CD4-positive, alpha-beta T cell (primary cell): Measurements from ENCODE around the gene NR2F1-AS1. TPM values are rescaled to one million over a fixed set of nuclear protein-coding genes. Genes with fewer than 3 reads are reported as not detected.

Experiments
- ATAC-seq: fragments of 200-7000 bp; cut with Tn5 transposase; one replicate; pipeline ENCODE4 v1.10.0; 2022; ENCODE audit warnings: mild to moderate bottlenecking; ENCODE audit not compliant: poor library complexity
- CTCF ChIA-PET: fragments of 350-600 bp; sonication (Branson Sonifier 250); formaldehyde crosslinking; loops from one replicate; lab custom pipeline; 2021; ENCODE audit warnings: antibody characterized with exemption, inconsistent platforms; lab: Charles Lee
- POLR2A ChIA-PET: fragments of 350-600 bp; sonication (Branson Sonifier 250); formaldehyde crosslinking; loops from one replicate; lab custom pipeline; 2021; ENCODE audit warnings: antibody characterized with exemption, inconsistent platforms; lab: Charles Lee
- DNase-seq, 14 experiments: peaks; one replicate each; pipeline ENCODE4 v3.0.0-alpha.2; 2013 to 2020; ENCODE audit warnings: mixed read lengths in 2 of 14
- H3K27ac ChIP-seq, 2 donors: one replicate each; pipeline versions ENCODE4 v1.5.1 to v1.7.0; 2013; ENCODE audit warnings: low read length in 2 of 2, low read depth in 1 of 2, mild to moderate bottlenecking in 1 of 2
- H3K27me3 ChIP-seq, 2 experiments: 1 replicate in 1 of 2; 2 replicates in 1 of 2; pipeline versions ENCODE4 v1.6.1 to v1.7.0; 2013; ENCODE audit warnings: low read length in 2 of 2, control low read depth in 1 of 2, mild to moderate bottlenecking in 1 of 2, moderate library complexity in 1 of 2; ENCODE audit not compliant: insufficient read depth in 2 of 2, control insufficient read depth in 1 of 2
- H3K36me3 ChIP-seq: one replicate; pipeline ENCODE4 v1.6.1; 2013; ENCODE audit warnings: low read length, control low read depth; ENCODE audit not compliant: insufficient read depth
- H3K4me1 ChIP-seq: one replicate; pipeline ENCODE4 v1.6.1; 2013; ENCODE audit warnings: low read length, control low read depth; ENCODE audit not compliant: insufficient read depth
- H3K4me3 ChIP-seq: one replicate; pipeline ENCODE4 v1.5.1; 2013; ENCODE audit warnings: mild to moderate bottlenecking, low read length, moderate library complexity
- H3K9me3 ChIP-seq, 2 experiments: 1 replicate in 1 of 2; 2 replicates in 1 of 2; pipeline versions ENCODE4 v1.6.1 to v1.7.0; 2013; ENCODE audit warnings: low read length in 2 of 2, mild to moderate bottlenecking in 2 of 2, control low read depth in 1 of 2, moderate library complexity in 1 of 2; ENCODE audit not compliant: control insufficient read depth in 1 of 2, insufficient read depth in 1 of 2
- H3K27ac Mint-ChIP-seq: one replicate; pipeline ENCODE4 v1.8.0; 2020; ENCODE audit warnings: mixed read lengths
- H3K27me3 Mint-ChIP-seq: one replicate; pipeline ENCODE4 v1.8.0; 2021; ENCODE audit warnings: mixed read lengths
- H3K36me3 Mint-ChIP-seq: one replicate; pipeline ENCODE4 v1.8.0; 2021; ENCODE audit warnings: low read depth, mixed read lengths
- H3K4me1 Mint-ChIP-seq: one replicate; pipeline ENCODE4 v1.8.0; 2021; ENCODE audit warnings: low read depth, mixed read lengths
- H3K4me3 Mint-ChIP-seq: one replicate; pipeline ENCODE4 v1.8.0; 2020; ENCODE audit warnings: mild to moderate bottlenecking, mixed read lengths
- H3K9me3 Mint-ChIP-seq: one replicate; pipeline ENCODE4 v1.8.0; 2020; ENCODE audit warnings: mixed read lengths
- intact Hi-C, 2 experiments: fragments of 100-400 bp; cut with DNase I in 1 of 2; cut with micrococcal nuclease in 1 of 2; formaldehyde crosslinking; loops; one replicate each; pipeline versions ENCODE4 v1.15.1 to v1.9.0; 2023 to 2025; cut with DNase I, micrococcal nuclease
- total RNA-seq, 174 experiments: library from RNA in 2 of 174; stranded (reverse) in 2 of 174; gene quantifications; one replicate each; pipeline ENCODE4 v1.2.3 and lab custom pipeline; 2021 to 2026
- TF ChIP-seq, protein P1 (sequence below): fragments of 200-600 bp; IDR thresholded peaks from one replicate; pipeline ENCODE4 v1.8.0; 2022; ENCODE audit warnings: antibody characterized with exemption, mild to moderate bottlenecking

Gene NR2F1-AS1
- total RNA-seq, 2 experiments from 2014 or later = not detected

DNA sequence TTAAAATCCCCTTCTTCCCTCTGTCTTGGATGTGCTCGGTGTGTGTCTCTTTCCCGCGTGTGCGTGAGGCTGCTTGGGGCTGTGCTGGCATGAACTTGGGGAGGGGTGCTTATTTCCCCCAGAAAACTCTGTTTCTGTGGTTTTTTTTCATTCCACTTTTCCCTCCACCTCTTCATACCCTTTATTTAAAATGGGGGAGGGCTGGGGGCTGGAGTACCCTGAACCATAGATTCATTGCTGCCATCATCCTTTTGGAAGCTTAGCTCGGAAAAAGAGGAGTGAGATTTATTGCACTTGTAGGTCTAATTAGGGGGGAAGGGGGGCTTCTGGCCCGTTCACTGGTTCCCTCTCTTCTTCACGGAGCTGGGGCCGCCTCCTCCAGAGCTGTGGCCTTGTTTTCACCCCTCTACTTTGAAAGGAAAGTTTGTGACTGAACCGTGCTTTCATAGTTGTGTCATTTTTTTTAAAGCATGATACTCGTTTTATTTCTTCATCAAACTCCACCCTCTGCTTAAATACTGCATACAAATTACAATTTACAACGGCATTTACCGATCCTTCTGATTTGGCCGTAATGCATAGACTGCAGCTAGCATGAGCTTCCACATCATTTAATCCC lies 4.9 kb upstream of the NR2F1-AS1 start:
- POLR2A ChIA-PET = no interaction called here
- intact Hi-C loops = no loop called here
- Mint-ChIP-seq H3K36me3 (no peaks in the 10 kb centered on the region), H3K4me1 (peaks cover 20% of the 10 kb centered on the region), H3K27ac (no peak overlapping the region), H3K4me3 (peak overlapping the region; percentile 83), H3K27me3 (peaks cover 60% of the 10 kb centered on the region), H3K9me3 (no peaks in the 10 kb centered on the region)
- peaks cover 0 to 36% of the 10 kb centered on the region in 2 experiments for H3K9me3 ChIP-seq
- no peak for ATAC-seq
- TF ChIP-seq, protein P1, sequence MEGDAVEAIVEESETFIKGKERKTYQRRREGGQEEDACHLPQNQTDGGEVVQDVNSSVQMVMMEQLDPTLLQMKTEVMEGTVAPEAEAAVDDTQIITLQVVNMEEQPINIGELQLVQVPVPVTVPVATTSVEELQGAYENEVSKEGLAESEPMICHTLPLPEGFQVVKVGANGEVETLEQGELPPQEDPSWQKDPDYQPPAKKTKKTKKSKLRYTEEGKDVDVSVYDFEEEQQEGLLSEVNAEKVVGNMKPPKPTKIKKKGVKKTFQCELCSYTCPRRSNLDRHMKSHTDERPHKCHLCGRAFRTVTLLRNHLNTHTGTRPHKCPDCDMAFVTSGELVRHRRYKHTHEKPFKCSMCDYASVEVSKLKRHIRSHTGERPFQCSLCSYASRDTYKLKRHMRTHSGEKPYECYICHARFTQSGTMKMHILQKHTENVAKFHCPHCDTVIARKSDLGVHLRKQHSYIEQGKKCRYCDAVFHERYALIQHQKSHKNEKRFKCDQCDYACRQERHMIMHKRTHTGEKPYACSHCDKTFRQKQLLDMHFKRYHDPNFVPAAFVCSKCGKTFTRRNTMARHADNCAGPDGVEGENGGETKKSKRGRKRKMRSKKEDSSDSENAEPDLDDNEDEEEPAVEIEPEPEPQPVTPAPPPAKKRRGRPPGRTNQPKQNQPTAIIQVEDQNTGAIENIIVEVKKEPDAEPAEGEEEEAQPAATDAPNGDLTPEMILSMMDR = no peak
- no peaks in the 10 kb centered on the region for H3K36me3 ChIP-seq
- peaks cover 63 to 79% of the 10 kb centered on the region in 2 experiments for H3K27me3 ChIP-seq
- DNase-seq = no peak
- H3K4me1 ChIP-seq = peaks cover 40% of the 10 kb centered on the region
- no peak overlapping the region for H3K27ac ChIP-seq
- CTCF ChIA-PET = interaction anchor here (1.3 kb wide), 1 partner anchor 25 kb away, joined by 3 read pairs; no protein-coding TSS in a partner anchor
- H3K4me3 ChIP-seq = no peak overlapping the region

DNA sequence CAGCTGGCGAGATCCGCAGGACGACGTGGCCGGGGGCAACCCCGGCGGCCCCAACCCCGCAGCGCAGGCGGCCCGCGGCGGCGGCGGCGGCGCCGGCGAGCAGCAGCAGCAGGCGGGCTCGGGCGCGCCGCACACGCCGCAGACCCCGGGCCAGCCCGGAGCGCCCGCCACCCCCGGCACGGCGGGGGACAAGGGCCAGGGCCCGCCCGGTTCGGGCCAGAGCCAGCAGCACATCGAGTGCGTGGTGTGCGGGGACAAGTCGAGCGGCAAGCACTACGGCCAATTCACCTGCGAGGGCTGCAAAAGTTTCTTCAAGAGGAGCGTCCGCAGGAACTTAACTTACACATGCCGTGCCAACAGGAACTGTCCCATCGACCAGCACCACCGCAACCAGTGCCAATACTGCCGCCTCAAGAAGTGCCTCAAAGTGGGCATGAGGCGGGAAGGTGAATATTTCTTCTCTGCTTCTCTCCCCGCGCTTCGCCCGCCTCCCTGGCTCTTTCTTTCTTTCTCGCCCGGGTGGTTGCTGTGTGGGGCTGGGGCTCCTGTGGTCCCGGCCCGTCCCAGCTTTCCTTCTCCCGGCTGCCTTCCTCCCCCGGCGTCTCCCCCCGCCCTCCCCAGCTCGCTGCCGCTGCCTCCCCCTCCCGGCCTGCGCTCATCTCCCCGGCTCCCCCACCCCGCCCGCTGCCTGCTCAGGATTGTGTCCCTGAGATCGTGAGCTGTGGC lies 4.2 kb upstream of the NR2F1-AS1 start:
- CTCF ChIA-PET = no interaction called here
- POLR2A ChIA-PET = interaction anchor here (0.7 kb wide), 1 partner anchor 254 kb away, joined by 3 read pairs; no protein-coding TSS in a partner anchor
- H3K27me3 Mint-ChIP-seq = peaks cover 60% of the 10 kb centered on the region

DNA sequence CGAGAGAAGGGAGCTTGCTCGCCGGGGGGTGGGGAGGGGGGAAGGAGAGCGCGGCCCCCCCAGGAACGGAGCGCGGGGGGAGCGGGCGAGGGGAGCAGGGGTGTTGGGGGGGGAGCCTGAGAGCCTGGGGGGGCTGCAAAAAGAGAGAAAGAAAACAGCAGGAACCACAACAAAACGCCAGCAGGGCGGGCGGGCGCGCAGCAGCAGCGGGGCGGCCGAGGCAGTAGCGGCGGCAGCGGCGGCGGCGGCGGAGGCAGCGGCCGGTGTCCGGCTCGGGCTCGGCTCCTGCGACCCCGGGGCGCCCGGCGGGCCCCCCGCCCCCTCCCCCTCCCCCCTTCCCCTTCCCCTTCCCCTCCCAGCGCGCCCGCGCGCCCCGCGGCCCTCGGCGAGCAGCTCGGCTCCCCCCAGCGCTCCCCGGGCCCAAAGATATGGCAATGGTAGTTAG lies 3.6 kb upstream of the NR2F1-AS1 start:
- CTCF ChIA-PET = no interaction called here
- H3K4me1 ChIP-seq = peaks cover 52% of the 10 kb centered on the region
- Mint-ChIP-seq H3K27me3 (peaks cover 59% of the 10 kb centered on the region), H3K27ac (no peak overlapping the region), H3K36me3 (no peaks in the 10 kb centered on the region), H3K4me3 (no peak overlapping the region), H3K4me1 (peaks cover 29% of the 10 kb centered on the region), H3K9me3 (no peaks in the 10 kb centered on the region)
- TF ChIP-seq, protein P1 = no peak
- no peaks in the 10 kb centered on the region for H3K36me3 ChIP-seq
- H3K27ac ChIP-seq = no peak overlapping the region
- ATAC-seq (no peak), DNase-seq (no peak)
- intact Hi-C loops = loop anchor here (5.0 kb wide), 2 partner anchors 33 to 1153 kb away; no protein-coding TSS in a partner anchor
- no peak overlapping the region for H3K4me3 ChIP-seq
- H3K27me3 ChIP-seq = peaks cover 66 to 79% of the 10 kb centered on the region in 2 experiments
- POLR2A ChIA-PET = interaction anchor here (0.7 kb wide), 1 partner anchor 254 kb away, joined by 3 read pairs; no protein-coding TSS in a partner anchor
- H3K9me3 ChIP-seq = peaks cover 0 to 44% of the 10 kb centered on the region in 2 experiments

More for the DNA sequence above, 4.2 kb upstream of the NR2F1-AS1 start:
- Histone ChIP-seq H3K36me3 (no peaks in the 10 kb centered on the region), H3K9me3 (peaks cover 0 to 42% of the 10 kb centered on the region in 2 experiments), H3K27me3 (peaks cover 66 to 79% of the 10 kb centered on the region in 2 experiments), H3K27ac (no peak overlapping the region), H3K4me3 (no peak overlapping the region), H3K4me1 (peaks cover 46% of the 10 kb centered on the region)
- Mint-ChIP-seq H3K27ac (no peak overlapping the region), H3K9me3 (no peaks in the 10 kb centered on the region), H3K4me1 (peaks cover 27% of the 10 kb centered on the region), H3K36me3 (no peaks in the 10 kb centered on the region), H3K4me3 (peak overlapping the region; percentile 25)
- ATAC-seq (no peak), DNase-seq (peak in 1 of 14 experiments; percentile 31)
- TF ChIP-seq, protein P1 = no peak
- intact Hi-C loops = no loop called here
